ENCODE measurements around the gene AP1S3.

AP1S3 gene

GRCh38 chr2:223758131-223758840, 79.1 kb downstream of the AP1S3 start:
- no peak for DNase-seq

GRCh38 chr2:223753940-223754339, 83.4 kb downstream of the AP1S3 start:
- no peak for DNase-seq

- DNase-seq = no peak
Measured at GRCh38 chr2:223751012-223751411, 86.4 kb downstream of the AP1S3 start.

GRCh38 chr2:223747392-223748042, 89.9 kb downstream of the AP1S3 start:
- no peak for DNase-seq

- DNase-seq = no peak
Measured at GRCh38 chr2:223746611-223747010, 90.8 kb downstream of the AP1S3 start.

GRCh38 chr2:223744580-223744979, 92.8 kb downstream of the AP1S3 start:
- DNase-seq = no peak

- no peak for DNase-seq
Measured at GRCh38 chr2:223740679-223741078, 96.7 kb downstream of the AP1S3 start.

GRCh38 chr2:223737207-223737606, 100.2 kb downstream of the AP1S3 start:
- no peak for DNase-seq

GRCh38 chr2:223736488-223736887, 100.9 kb downstream of the AP1S3 start:
- DNase-seq = no peak

GRCh38 chr2:223735659-223736244, 101.6 kb downstream of the AP1S3 start:
- DNase-seq = no peak

GRCh38 chr2:223735035-223735640, 102.2 kb downstream of the AP1S3 start:
- DNase-seq = no peak

- no peak for DNase-seq
Measured at GRCh38 chr2:223734346-223734745, 103.0 kb downstream of the AP1S3 start.

GRCh38 chr2:223732346-223732745, 105.0 kb downstream of the AP1S3 start:
- no peak for DNase-seq

- no peak for DNase-seq
Measured at GRCh38 chr2:223731503-223731902, 105.9 kb downstream of the AP1S3 start.

GRCh38 chr2:223729781-223730180, 107.6 kb downstream of the AP1S3 start:
- no peak for DNase-seq

GRCh38 chr2:223727562-223727961, 109.8 kb downstream of the AP1S3 start:
- no peak for DNase-seq

- DNase-seq = no peak
Measured at GRCh38 chr2:223725986-223726970, 111.1 kb downstream of the AP1S3 start.

GRCh38 chr2:223725494-223725893, 111.9 kb downstream of the AP1S3 start:
- DNase-seq = no peak

GRCh38 chr2:223724861-223725260, 112.5 kb downstream of the AP1S3 start:
- DNase-seq = no peak

GRCh38 chr2:223723954-223724411, 113.4 kb downstream of the AP1S3 start:
- no peak for DNase-seq

- no peak for DNase-seq
Measured at GRCh38 chr2:223722226-223722625, 115.2 kb downstream of the AP1S3 start.

- no peak for DNase-seq
Measured at GRCh38 chr2:223721746-223722145, 115.6 kb downstream of the AP1S3 start.

GRCh38 chr2:223720367-223720766, 117.0 kb downstream of the AP1S3 start:
- DNase-seq = no peak
